K562 (cell line): ENCODE results near the gene RASAL3. TPM values are rescaled to one million over a fixed set of nuclear protein-coding genes. Genes with fewer than 3 reads are reported as not detected.

Source experiments
- ATAC-seq: fragments of 200-7000 bp; cut with Tn5 transposase; 3 replicates; pipeline ENCODE4 v1.9.1; 2020; ENCODE audit warnings: moderate library complexity
- BruUV-seq: library from RNA; stranded (reverse); fragments of 400-500 nt; replicated peaks from 2 replicates; lab custom pipeline; 2021; lab: Mats Ljungman, UMichigan
- CTCF ChIA-PET: fragments of 300-600 bp; formaldehyde crosslinking; extraction: SDS; loops from one replicate; lab custom pipeline; 2021; ENCODE audit warnings: low intra/inter-chr PET ratio; lab: Yijun Ruan, JAX
- POLR2A ChIA-PET: fragments of 300-600, 350-650 bp; sonication (Branson Sonifier 250); formaldehyde crosslinking; extraction: SDS; loops from one replicate; lab custom pipeline; 2021; ENCODE audit warnings: antibody characterized with exemption, inconsistent platforms; lab: Yijun Ruan, JAX
- DNase-seq, 4 experiments: peaks; one replicate each; pipeline versions ENCODE4 v3.0.0 to v3.0.0-alpha.2; 2011 to 2018; ENCODE audit warnings: low spot score in 3 of 4, mixed read lengths in 3 of 4; ENCODE audit errors: extremely low read depth in 1 of 4
- FAIRE-seq: peaks from 2 replicates; lab custom pipeline; 2011; peaks lifted over from hg19 to GRCh38; lab: Jason Lieb, UNC
- H2AFZ ChIP-seq: 2 replicates; pipeline ENCODE4 v1.6.0; 2011; ENCODE audit warnings: low read depth, low read length, control low read depth, inconsistent platforms
- H3K27ac ChIP-seq: fragments of 200-600 bp; 3 replicates; pipeline ENCODE4 v1.8.0; 2011; ENCODE audit warnings: low read depth, mild to moderate bottlenecking, control low read depth, inconsistent platforms, low read length, moderate library complexity, mixed read lengths; ENCODE audit errors: extremely low read depth
- H3K27me3 ChIP-seq, 2 experiments: fragments of 300-600 bp in 1 of 2; 2 replicates in 1 of 2; 3 replicates in 1 of 2; pipeline versions ENCODE4 v1.6.0 to v1.8.0; 2011; ENCODE audit warnings: inconsistent platforms in 2 of 2, low read length in 2 of 2, mild to moderate bottlenecking in 1 of 2, mixed read lengths in 1 of 2, moderate library complexity in 1 of 2; ENCODE audit not compliant: control insufficient read depth in 2 of 2, insufficient read depth in 2 of 2
- H3K36me3 ChIP-seq: fragments of 300-600 bp; 3 replicates; pipeline ENCODE4 v1.8.0; 2011; ENCODE audit warnings: mild to moderate bottlenecking, low read length, inconsistent platforms; ENCODE audit not compliant: control insufficient read depth, insufficient read depth
- H3K4me1 ChIP-seq, 2 experiments: fragments of 200-600 bp in 1 of 2; replicated peaks in 1 of 2; 2 replicates in 1 of 2; 3 replicates in 1 of 2; pipeline versions ENCODE4 v1.5.1 to v1.8.0; 2011; ENCODE audit warnings: inconsistent platforms in 2 of 2, low read length in 2 of 2, mild to moderate bottlenecking in 1 of 2, mixed read lengths in 1 of 2, moderate library complexity in 1 of 2; ENCODE audit not compliant: control insufficient read depth in 2 of 2, insufficient read depth in 2 of 2
- H3K4me2 ChIP-seq: 2 replicates; pipeline ENCODE4 v1.6.1; 2011; ENCODE audit warnings: low read length, control low read depth, inconsistent platforms, mixed read lengths; ENCODE audit not compliant: insufficient read depth
- H3K4me3 ChIP-seq: fragments of 200-600 bp; sonication (generic), shearing (Covaris generic); 2 replicates; pipeline ENCODE4 v1.5.1; 2016; ENCODE audit warnings: control low read depth, inconsistent platforms
- H3K79me2 ChIP-seq: fragments of 200-600 bp; 3 replicates; pipeline ENCODE4 v1.8.0; 2011; ENCODE audit warnings: low read length, inconsistent platforms; ENCODE audit not compliant: control insufficient read depth, insufficient read depth
- H3K9ac ChIP-seq, 2 experiments: 2 replicates each; pipeline versions ENCODE4 v1.6.0 to v1.6.1; 2011; ENCODE audit warnings: low read depth in 2 of 2, low read length in 2 of 2, control low read depth in 1 of 2, inconsistent platforms in 1 of 2, mild to moderate bottlenecking in 1 of 2, mixed read lengths in 1 of 2; ENCODE audit not compliant: insufficient read depth in 1 of 2
- H3K9me1 ChIP-seq: one replicate; pipeline ENCODE4 v1.6.0; 2011; ENCODE audit warnings: inconsistent platforms, mild to moderate bottlenecking, low read length, moderate library complexity; ENCODE audit not compliant: control insufficient read depth, insufficient read depth
- H3K9me3 ChIP-seq: replicated peaks from 2 replicates; pipeline ENCODE4 v1.5.1; 2011; ENCODE audit warnings: low read depth, low read length, inconsistent platforms; ENCODE audit not compliant: control insufficient read depth, insufficient read depth
- H4K20me1 ChIP-seq: replicated peaks from 2 replicates; pipeline ENCODE4 v1.6.1; 2011; ENCODE audit warnings: low read length, inconsistent platforms, mixed read lengths; ENCODE audit not compliant: control insufficient read depth, insufficient read depth
- WHSC1 ChIP-seq: IDR thresholded peaks from one replicate; pipeline ENCODE4 v1.6.1; 2012; ENCODE audit warnings: low read length, control low read depth, inconsistent platforms
- WGBS: fragments of 100-300 bp; shearing (Covaris generic); methylation state at CpG from one replicate; pipeline ENCODE4 v1.1.6; 2016; ENCODE audit warnings: low coverage, mixed read lengths; ENCODE audit not compliant: insufficient coverage; ENCODE audit errors: missing lambda C conversion rate; 5-methylcytosine and 5-hydroxymethylcytosine counted together
- in situ Hi-C: fragments of 300-500 bp; cut with MboI; formaldehyde crosslinking; loops from 4 replicates; pipeline ENCODE4 v1.15.0; 2018; ENCODE audit warnings: inconsistent platforms, mixed read lengths
- intact Hi-C: fragments of 100-400 bp; cut with micrococcal nuclease; formaldehyde crosslinking; loops from 2 replicates; pipeline ENCODE4 v1.14.2; 2022
- polyA plus RNA-seq, 8 experiments: library from polyadenylated mRNA; depleted of rRNA in 4 of 8; stranded (reverse) in 5 of 8; unstranded in 3 of 8; fragments of >200 nt; fragmentation: Nextera tagmentation in 2 of 8; fragmentation: Illumina TruSeq in 1 of 8; extraction: Ambion mirVana in 2 of 8; extraction: Trizol in 1 of 8; gene quantifications; 2 replicates each; pipeline versions ENCODE4 v1.2.1 to v1.2.3, GENCODE V29; 2011 to 2014; ENCODE audit warnings: inconsistent platforms in 1 of 8, missing spikeins in 1 of 8
- total RNA-seq, 7 experiments: library from RNA; depleted of rRNA in 6 of 7; stranded (reverse); fragments of >200 nt in 6 of 7; fragmentation: Illumina TruSeq in 2 of 7; extraction: Trizol in 2 of 7; gene quantifications; 2 replicates each; pipeline versions ENCODE4 v1.2.1 to v1.2.3, GENCODE V29; 2011 to 2021; ENCODE audit warnings: low replicate concordance in 1 of 7
- TF ChIP-seq, protein P1 (sequence below), 2 experiments: fragments of 450-650 bp in 1 of 2; sonication (generic) in 1 of 2; formaldehyde crosslinking in 1 of 2; IDR thresholded peaks in 1 of 2; conservative IDR thresholded peaks in 1 of 2; 2 replicates each; pipeline versions ENCODE4 v1.6.1 to v1.8.1; 2016 to 2023; ENCODE audit warnings: mild to moderate bottlenecking in 2 of 2, moderate library complexity in 2 of 2, inconsistent platforms in 1 of 2, missing genetic modification reagents in 1 of 2

The RASAL3 gene
- total and polyA plus RNA-seq, 9 of the 15 experiments (the other 6 are each of a cell fraction or from before 2014, with no cell fraction given) = 0.07 to 0.44 TPM; not detected in 7

DNA sequence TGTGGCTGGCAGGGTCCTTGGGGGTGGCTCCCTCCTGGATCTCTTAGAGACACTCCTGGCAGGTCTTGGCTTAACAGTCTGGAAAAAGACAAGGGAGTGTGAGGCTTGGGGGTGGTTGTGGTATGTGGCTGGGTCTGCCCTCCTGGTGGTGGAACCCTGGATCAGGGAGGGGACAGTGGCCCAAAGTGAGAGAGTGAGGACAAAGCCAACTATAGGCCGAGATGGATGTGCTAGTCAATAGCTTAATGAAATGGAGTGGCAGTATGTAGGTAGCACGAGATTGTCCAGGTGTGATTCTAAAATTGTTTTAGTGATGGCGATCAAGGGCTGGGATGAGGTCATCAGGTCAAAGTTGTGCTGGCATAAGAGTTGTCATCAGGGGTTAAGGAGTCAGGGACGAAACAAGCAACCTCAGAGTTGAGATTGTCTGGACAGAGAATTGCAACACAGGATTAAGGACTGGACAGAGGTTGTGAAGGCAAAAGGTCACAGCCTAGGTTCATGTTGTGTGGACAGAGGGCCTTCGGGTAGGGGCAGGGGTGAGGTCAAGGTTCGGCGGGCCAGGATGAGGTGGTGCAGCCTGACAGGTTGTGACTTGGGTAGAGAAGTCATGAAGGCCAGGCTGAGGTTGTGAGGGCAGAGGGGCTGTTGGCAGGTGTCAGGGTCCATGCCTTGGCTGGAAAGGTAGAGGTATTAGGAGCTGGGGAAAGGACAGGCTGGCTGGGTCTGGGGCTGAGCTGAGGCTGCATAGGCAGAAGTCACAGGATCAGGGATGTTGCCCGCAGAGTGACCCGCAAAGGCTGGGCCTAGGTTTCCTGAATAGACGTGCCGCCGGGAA, 4.5 kb upstream of the RASAL3 start:
- no peak overlapping the region for H3K4me2 ChIP-seq
- no TSS peak for BruUV-seq
- no peak overlapping the region for H2AFZ ChIP-seq

More for the DNA sequence above, 4.5 kb upstream of the RASAL3 start:
- POLR2A ChIA-PET = interaction anchor here (0.6 to 1.1 kb wide), 2 partner anchors 16 to 180 kb away, joined by 3 to 5 read pairs; no protein-coding TSS in a partner anchor
- peaks cover 10 to 20% of the 10 kb centered on the region in 2 experiments; a peak in 4 of 5 replicates for H3K27me3 ChIP-seq
- peaks cover 3 to 18% of the 10 kb centered on the region in 2 experiments; a peak in 4 of 5 replicates for H3K4me1 ChIP-seq
- ATAC-seq (no peak), FAIRE-seq (peak; percentile 37)
- H3K27ac ChIP-seq = no peak overlapping the region
- H3K9me3 ChIP-seq = no peaks in the 10 kb centered on the region
- H4K20me1 ChIP-seq = no peaks in the 10 kb centered on the region
- no peaks in the 10 kb centered on the region for H3K79me2 ChIP-seq
- H3K9me1 ChIP-seq = no peaks in the 10 kb centered on the region
- no peak for TF ChIP-seq WHSC1
- TF ChIP-seq, protein P1, sequence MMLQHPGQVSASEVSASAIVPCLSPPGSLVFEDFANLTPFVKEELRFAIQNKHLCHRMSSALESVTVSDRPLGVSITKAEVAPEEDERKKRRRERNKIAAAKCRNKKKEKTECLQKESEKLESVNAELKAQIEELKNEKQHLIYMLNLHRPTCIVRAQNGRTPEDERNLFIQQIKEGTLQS (IDR thresholded peaks at IDR 0.05) = peak; percentile 40; the same call in 1 of the 2 replicates
- TF ChIP-seq, protein P1 (CRISPR knock-in tag; conservative IDR thresholded peaks at IDR 0.05) = no peak
- TF ChIP-seq, all 486 proteins: peak for 1
- DNase-seq = no peak
- CTCF ChIA-PET = no interaction called here
- in situ Hi-C loops (no loop called here), intact Hi-C loops (no loop called here)
- H3K9ac ChIP-seq = no peak overlapping the region
- H3K4me3 ChIP-seq = no peak overlapping the region
- 21% methylated on average over 12 of the region's 12 CpGs for WGBS
- H3K36me3 ChIP-seq = no peaks in the 10 kb centered on the region
